ENCODE data around the gene PMAIP1.
"Not testable (repeated sequence)": the region's sequence is repeated elsewhere in the genome, so short reads cannot be mapped to it uniquely, and the experiment has no call there.

Gene PMAIP1

GRCh38 chr18:59885579-59886163, 14.1 kb upstream of the PMAIP1 start:
- peak; percentile 92 for DNase-seq

- not testable (repeated sequence) for DNase-seq
Observed at GRCh38 chr18:59886399-59886798, 13.4 kb upstream of the PMAIP1 start.

- no peak for DNase-seq
Observed at GRCh38 chr18:59892123-59892522, 7.7 kb upstream of the PMAIP1 start.

GRCh38 chr18:59893971-59894370, 5.8 kb upstream of the PMAIP1 start:
- DNase-seq = no peak

- DNase-seq = no peak
Observed at GRCh38 chr18:59897321-59897954, 2.4 kb upstream of the PMAIP1 start.

- no peak for DNase-seq
Observed at GRCh38 chr18:59898093-59898492, 1.7 kb upstream of the PMAIP1 start.

- DNase-seq = no peak
Observed at GRCh38 chr18:59898609-59899297, 1.0 kb upstream of the PMAIP1 start.

GRCh38 chr18:59900222-59901128, 679 bp downstream of the PMAIP1 start:
- peak; percentile 76 for DNase-seq

- peak; percentile 13 for DNase-seq
Observed at GRCh38 chr18:59902131-59902992, 2.6 kb downstream of the PMAIP1 start.

- DNase-seq = no peak
Observed at GRCh38 chr18:59902993-59903610, 3.3 kb downstream of the PMAIP1 start.

GRCh38 chr18:59904011-59904601, 4.3 kb downstream of the PMAIP1 start:
- DNase-seq = no peak

GRCh38 chr18:59905686-59906091, 5.9 kb downstream of the PMAIP1 start:
- DNase-seq = no peak

GRCh38 chr18:59906203-59906602, 6.4 kb downstream of the PMAIP1 start:
- DNase-seq = no peak

- peak; percentile 82 for DNase-seq
Observed at GRCh38 chr18:59907172-59907571, 7.4 kb downstream of the PMAIP1 start.

GRCh38 chr18:59907660-59908059, 7.9 kb downstream of the PMAIP1 start:
- DNase-seq = no peak

- DNase-seq = no peak
Observed at GRCh38 chr18:59908799-59909198, 9.0 kb downstream of the PMAIP1 start.

- no peak for DNase-seq
Observed at GRCh38 chr18:59909289-59910036, 9.7 kb downstream of the PMAIP1 start.

- DNase-seq = no peak
Observed at GRCh38 chr18:59910967-59911366, 11.2 kb downstream of the PMAIP1 start.

GRCh38 chr18:59911600-59911999, 11.8 kb downstream of the PMAIP1 start:
- DNase-seq = peak; percentile 96

- DNase-seq = no peak
Observed at GRCh38 chr18:59912007-59912550, 12.3 kb downstream of the PMAIP1 start.
